A549 (cell line): ENCODE data around the gene FOXQ1. TPM values are rescaled to one million over a fixed set of nuclear protein-coding genes. Genes with fewer than 3 reads are reported as not detected.

Experiments used
- ATAC-seq, 2 experiments: fragments of 200-7000 bp in 1 of 2; fragments of >200 bp in 1 of 2; cut with Nextera tagmentation in 1 of 2; cut with Tn5 transposase in 1 of 2; 3 replicates each; pipeline versions ENCODE4 v1.8.0 to v1.9.1; 2018 to 2020; ENCODE audit warnings: mild to moderate bottlenecking in 1 of 2, moderate library complexity in 1 of 2
- CTCF ChIA-PET: fragments of 300-600 bp; sonication (Branson Sonifier 250); formaldehyde crosslinking; extraction: SDS; loops from one replicate; lab custom pipeline; 2021; ENCODE audit warnings: antibody characterized with exemption, inconsistent platforms; lab: Yijun Ruan, JAX
- POLR2A ChIA-PET: fragments of 350-600 bp; formaldehyde crosslinking; extraction: SDS; loops from one replicate; lab custom pipeline; 2021; ENCODE audit warnings: antibody characterized with exemption, inconsistent platforms; lab: Yijun Ruan, JAX
- DNase-seq, 2 experiments: peaks; one replicate each; pipeline versions ENCODE4 v3.0.0 to v3.0.0-alpha.2; 2011 to 2016; ENCODE audit warnings: low read depth in 1 of 2, low spot score in 1 of 2
- FAIRE-seq: peaks from 2 replicates; lab custom pipeline; 2011; peaks lifted over from hg19 to GRCh38; lab: Jason Lieb, UNC
- H3K27ac ChIP-seq, 2 experiments: fragments of >200 bp; sonication (Bioruptor Twin); formaldehyde crosslinking; 3 replicates each; pipeline ENCODE4 v1.5.1; 2016 to 2017
- H3K4me1 ChIP-seq: fragments of >200 bp; sonication (Bioruptor Twin); formaldehyde crosslinking; 3 replicates; pipeline ENCODE4 v1.6.1; 2016
- H3K4me2 ChIP-seq: fragments of >200 bp; sonication (Bioruptor Twin); formaldehyde crosslinking; 3 replicates; pipeline ENCODE4 v1.6.1; 2016
- H3K4me3 ChIP-seq: fragments of >200 bp; sonication (Bioruptor Twin); formaldehyde crosslinking; 3 replicates; pipeline ENCODE4 v1.5.1; 2016
- H3K9me3 ChIP-seq: fragments of >200 bp; sonication (Bioruptor Twin); formaldehyde crosslinking; 3 replicates; pipeline ENCODE4 v1.6.1; 2016
- BCL3 ChIP-seq: fragments of >200 bp; sonication (Bioruptor Twin); formaldehyde crosslinking; IDR thresholded peaks from 3 replicates; pipeline ENCODE4 v1.6.1; 2016
- BHLHE40 ChIP-seq: IDR thresholded peaks from 2 replicates; pipeline ENCODE4 v1.6.1; 2012; ENCODE audit warnings: low read depth, low read length, inconsistent platforms
- CBX2 ChIP-seq: fragments of 200-600 bp; sonication (generic); IDR thresholded peaks from 2 replicates; pipeline ENCODE4 v1.6.1; 2016; ENCODE audit warnings: low read depth, mild to moderate bottlenecking, borderline replicate concordance
- CHD4 ChIP-seq: fragments of 200-600 bp; sonication (generic); IDR thresholded peaks from 2 replicates; pipeline ENCODE4 v1.6.1; 2016; ENCODE audit warnings: antibody characterized with exemption, mild to moderate bottlenecking, borderline replicate concordance
- EHMT2 ChIP-seq: fragments of 200-600 bp; sonication (generic); IDR thresholded peaks from 2 replicates; pipeline ENCODE4 v1.6.1; 2016; ENCODE audit warnings: antibody characterized with exemption, low read depth, mild to moderate bottlenecking, moderate library complexity
- ELK1 ChIP-seq: fragments of 150-350 bp; IDR thresholded peaks from 2 replicates; pipeline ENCODE4 v1.6.1; 2014; ENCODE audit warnings: low read depth, mild to moderate bottlenecking, low read length
- ESRRA ChIP-seq: fragments of 150-350 bp; IDR thresholded peaks from 2 replicates; pipeline ENCODE4 v1.6.1; 2014; ENCODE audit warnings: mild to moderate bottlenecking, low read length, borderline replicate concordance
- HDAC2 ChIP-seq: fragments of 200-600 bp; sonication (generic); IDR thresholded peaks from 2 replicates; pipeline ENCODE4 v1.6.1; 2016
- HES2 ChIP-seq: fragments of >200 bp; sonication (Bioruptor Twin); formaldehyde crosslinking; IDR thresholded peaks from 2 replicates; pipeline ENCODE4 v1.6.1; 2016
- HOXB13 ChIP-seq: fragments of 250-450 bp; sonication (Bioruptor Pico); IDR thresholded peaks from 2 replicates; pipeline ENCODE4 v1.5.0; 2020; ENCODE audit warnings: low read depth, mild to moderate bottlenecking, moderate library complexity
- JUN ChIP-seq, 2 experiments: fragments of >200 bp; sonication (Bioruptor Twin); formaldehyde crosslinking; IDR thresholded peaks; 2 replicates in 1 of 2; 3 replicates in 1 of 2; pipeline ENCODE4 v1.6.1; 2016 to 2017
- KDM5A ChIP-seq: fragments of 200-600 bp; sonication (generic); IDR thresholded peaks from 2 replicates; pipeline ENCODE4 v1.6.1; 2016; ENCODE audit warnings: antibody characterized with exemption, mild to moderate bottlenecking
- MAZ ChIP-seq: fragments of 150-350 bp; IDR thresholded peaks from 2 replicates; pipeline ENCODE4 v1.6.1; 2014; ENCODE audit warnings: antibody characterized with exemption, low read depth, low read length, borderline replicate concordance
- MYC ChIP-seq: IDR thresholded peaks from 2 replicates; pipeline ENCODE4 v1.6.1; 2012; ENCODE audit warnings: mild to moderate bottlenecking, inconsistent platforms, low read length, improper control_type of control experiment, borderline replicate concordance
- NFE2L2 ChIP-seq: fragments of 150-350 bp; conservative IDR thresholded peaks from 2 replicates; pipeline ENCODE4 v1.6.1; 2014; ENCODE audit warnings: low read length
- NPAS2 ChIP-seq: fragments of 250-450 bp; sonication (Bioruptor Pico); IDR thresholded peaks from 2 replicates; pipeline ENCODE4 v1.8.0; 2022; ENCODE audit warnings: mild to moderate bottlenecking, moderate library complexity, borderline replicate concordance
- PHF8 ChIP-seq: fragments of 200-600 bp; sonication (generic); IDR thresholded peaks from 2 replicates; pipeline ENCODE4 v1.6.1; 2016; ENCODE audit warnings: low read depth, mild to moderate bottlenecking, antibody characterized with exemption, moderate library complexity, borderline replicate concordance
- RAD21 ChIP-seq, 2 experiments: fragments of >200 bp in 1 of 2; sonication (Bioruptor Twin) in 1 of 2; formaldehyde crosslinking in 1 of 2; IDR thresholded peaks in 1 of 2; conservative IDR thresholded peaks in 1 of 2; 2 replicates in 1 of 2; 3 replicates in 1 of 2; pipeline ENCODE4 v1.6.1; 2012 to 2018; ENCODE audit warnings: inconsistent platforms in 1 of 2
- RARB ChIP-seq: fragments of 250-450 bp; sonication (Bioruptor Pico); IDR thresholded peaks from 2 replicates; pipeline ENCODE4 v1.8.0; 2021; ENCODE audit warnings: mild to moderate bottlenecking, moderate library complexity
- RCOR1 ChIP-seq: fragments of 150-350 bp; IDR thresholded peaks from 2 replicates; pipeline ENCODE4 v1.6.1; 2014; ENCODE audit warnings: antibody characterized with exemption, low read length, low read depth
- RFX5 ChIP-seq: fragments of 450-650 bp; IDR thresholded peaks from 2 replicates; pipeline ENCODE4 v1.7.1; 2014; ENCODE audit warnings: antibody characterized with exemption, mild to moderate bottlenecking, moderate library complexity
- RNF2 ChIP-seq: fragments of 200-600 bp; sonication (generic); IDR thresholded peaks from 2 replicates; pipeline ENCODE4 v1.6.1; 2016; ENCODE audit warnings: low read depth, mild to moderate bottlenecking, antibody characterized with exemption, moderate library complexity, borderline replicate concordance
- SMC3 ChIP-seq: fragments of >200 bp; sonication (Bioruptor Twin); formaldehyde crosslinking; IDR thresholded peaks from 3 replicates; pipeline ENCODE4 v1.6.1; 2018; ENCODE audit warnings: inconsistent platforms
- TFCP2L1 ChIP-seq: fragments of 250-450 bp; sonication (Bioruptor Pico); IDR thresholded peaks from 2 replicates; pipeline ENCODE4 v1.5.0; 2021; ENCODE audit warnings: mild to moderate bottlenecking
- USF2 ChIP-seq: fragments of 450-650 bp; IDR thresholded peaks from 2 replicates; pipeline ENCODE4 v1.6.1; 2014; ENCODE audit warnings: antibody characterized with exemption
- ZFP36 ChIP-seq: fragments of 450-650 bp; IDR thresholded peaks from 2 replicates; pipeline ENCODE4 v1.6.1; 2014; ENCODE audit warnings: borderline replicate concordance; ENCODE audit not compliant: partially characterized antibody
- ZNF302 ChIP-seq: fragments of 250-450 bp; sonication (Bioruptor Pico); IDR thresholded peaks from 2 replicates; pipeline ENCODE4 v1.9.0; 2021; ENCODE audit warnings: inconsistent platforms, mild to moderate bottlenecking, moderate library complexity
- WGBS: methylation state at CpG from one replicate; pipeline ENCODE4 v1.1.6; 2017; ENCODE audit errors: missing lambda C conversion rate; 5-methylcytosine and 5-hydroxymethylcytosine counted together
- polyA plus RNA-seq, 4 experiments: library from polyadenylated mRNA; depleted of rRNA in 3 of 4; stranded (reverse); fragments of >200 nt; fragmentation: RNase III in 1 of 4; extraction: RNeasy Plus Mini Kit Qiagen cat#74134 plus additional on column Dnase treatment in 1 of 4; gene quantifications; 2 replicates in 3 of 4; 3 replicates in 1 of 4; pipeline ENCODE4 v1.2.3, GENCODE V29; 2011 to 2017

FOXQ1 gene
- polyA plus RNA-seq, 2 of the 4 experiments (the other 2 are of a cell fraction): 3.5 to 3.6 TPM

- TF ChIP-seq RCOR1 (no peak), PHF8 (no peak), BHLHE40 (no peak), HDAC2 (no peak), SMC3 (no peak), HES2 (no peak), NFE2L2 (no peak), RAD21 (conservative IDR thresholded peaks at IDR 0.05 in 1 of 2, IDR thresholded peaks at IDR 0.05 in 1 of 2) (no peak), MYC (no peak), KDM5A (no peak), CHD4 (no peak), EHMT2 (no peak), ESRRA (no peak), MAZ (no peak), NPAS2 (no peak), RFX5 (no peak), JUN (IDR thresholded peaks at IDR 0.05) (no peak), HOXB13 (CRISPR knock-in tag) (no peak)
- no peak overlapping the region for H3K4me3 ChIP-seq
- peak overlapping the region; percentile 27 to 63 for H3K27ac ChIP-seq
- peaks cover 48% of the 10 kb centered on the region for H3K4me1 ChIP-seq
- no peak for ATAC-seq
- H3K4me2 ChIP-seq: no peak overlapping the region
- no peak for FAIRE-seq
- H3K9me3 ChIP-seq: 0 out of 3 replicates have a peak, but pooled peaks cover 5% of the 10 kb centered on the region
- no peak for DNase-seq
- ChIA-PET CTCF (interaction anchor here (1.4 to 2.2 kb wide), 3 partner anchors 15 to 530 kb away, joined by 3 to 10 read pairs (median 6); partner anchors contain the start of gene FOXQ1), POLR2A (interaction anchor here (0.9 kb wide), 1 partner anchor 15 kb away, joined by 3 read pairs; no protein-coding TSS in a partner anchor)
- 85% methylated on average over 5 of the region's 8 CpGs for WGBS
Observed at GRCh38 chr6:1327630-1328029, 15.7 kb downstream of the FOXQ1 start.

- TF ChIP-seq ZNF302 (no peak), RARB (no peak), BCL3 (no peak), TFCP2L1 (CRISPR knock-in tag) (no peak), RAD21 (conservative IDR thresholded peaks at IDR 0.05 in 1 of 2, IDR thresholded peaks at IDR 0.05 in 1 of 2) (no peak), RNF2 (no peak), MYC (no peak), ESRRA (no peak), ZFP36 (no peak), CBX2 (no peak), ELK1 (no peak), USF2 (no peak), NFE2L2 (no peak), KDM5A (no peak), MAZ (no peak)
- 0 out of 3 replicates have a peak, but pooled peaks cover 5% of the 10 kb centered on the region for H3K9me3 ChIP-seq
- peaks cover 44% of the 10 kb centered on the region for H3K4me1 ChIP-seq
- WGBS: 92% methylated on average over 2 of the region's 2 CpGs
- FAIRE-seq: no peak
- no peak for ATAC-seq
- peak overlapping the region; percentile 27 to 63; a peak in 5 of 6 replicates for H3K27ac ChIP-seq
- no peak overlapping the region for H3K4me3 ChIP-seq
- DNase-seq: no peak
- POLR2A ChIA-PET: interaction anchor here (0.9 kb wide), 1 partner anchor 15 kb away, joined by 3 read pairs; no protein-coding TSS in a partner anchor
- CTCF ChIA-PET: interaction anchor here (1.4 to 2.2 kb wide), 4 partner anchors 16 to 531 kb away, joined by 3 to 10 read pairs (median 5); partner anchors contain the start of gene FOXQ1
- H3K4me2 ChIP-seq: no peak overlapping the region
Observed at GRCh38 chr6:1328129-1328800, 16.4 kb downstream of the FOXQ1 start.
